H1 (cell line): ENCODE results near the gene MAPRE2. TPM values are rescaled to one million over a fixed set of nuclear protein-coding genes. Genes with fewer than 3 reads are reported as not detected.

Source experiments
- CTCF ChIA-PET: fragments of 300-600 bp; sonication (Branson Sonifier 250); formaldehyde crosslinking; loops from one replicate; lab custom pipeline; 2021; ENCODE audit not compliant: partially characterized antibody; lab: Charles Lee
- POLR2A ChIA-PET: fragments of 300-600 bp; sonication (Branson Sonifier 250); formaldehyde crosslinking; loops from one replicate; lab custom pipeline; 2021; ENCODE audit warnings: inconsistent platforms; ENCODE audit not compliant: partially characterized antibody; lab: Charles Lee
- DNase-seq, 2 experiments: peaks; one replicate each; pipeline versions ENCODE4 v3.0.0 to v3.0.0-alpha.2; 2010 to 2022; ENCODE audit warnings: low spot score in 2 of 2, low read depth in 1 of 2, mixed read lengths in 1 of 2
- FAIRE-seq: peaks from 2 replicates; lab custom pipeline; 2011; peaks lifted over from hg19 to GRCh38; lab: Jason Lieb, UNC
- H2AFZ ChIP-seq: 2 replicates; pipeline ENCODE4 v1.8.1; 2012; ENCODE audit warnings: low read length, inconsistent platforms
- H2AK5ac ChIP-seq: 2 replicates; pipeline ENCODE4 v1.6.1; 2013; ENCODE audit warnings: low read depth, low read length
- H2BK120ac ChIP-seq: replicated peaks from 2 replicates; pipeline ENCODE3; 2013; ENCODE audit warnings: low read depth, low read length, inconsistent platforms
- H2BK12ac ChIP-seq: 2 replicates; pipeline ENCODE4 v1.6.1; 2013; ENCODE audit warnings: low read depth, low read length
- H2BK15ac ChIP-seq: 2 replicates; pipeline ENCODE4 v1.6.1; 2013; ENCODE audit warnings: low read length
- H2BK20ac ChIP-seq: 2 replicates; pipeline ENCODE4 v1.6.1; 2013; ENCODE audit warnings: low read length
- H2BK5ac ChIP-seq: 2 replicates; pipeline ENCODE4 v1.6.1; 2013; ENCODE audit warnings: low read depth, low read length
- H3K14ac ChIP-seq: 2 replicates; pipeline ENCODE4 v1.6.1; 2013; ENCODE audit warnings: inconsistent platforms; ENCODE audit not compliant: insufficient read length
- H3K18ac ChIP-seq: 2 replicates; pipeline ENCODE4 v1.6.1; 2013; ENCODE audit warnings: low read length; ENCODE audit errors: extremely low read depth
- H3K23ac ChIP-seq: 2 replicates; pipeline ENCODE4 v1.6.1; 2013; ENCODE audit warnings: inconsistent platforms; ENCODE audit not compliant: insufficient read length
- H3K23me2 ChIP-seq: 2 replicates; pipeline ENCODE4 v1.6.1; 2013; ENCODE audit warnings: low read depth, low read length
- H3K27ac ChIP-seq: 2 replicates; pipeline ENCODE4 v1.6.1; 2011; ENCODE audit warnings: low read depth, low read length, inconsistent platforms
- H3K27me3 ChIP-seq, 4 experiments: replicated peaks in 1 of 4; 1 replicate in 1 of 4; 2 replicates in 3 of 4; pipeline versions ENCODE4 v1.6.1 to v1.8.1; 2011 to 2013; ENCODE audit warnings: low read length in 3 of 4, mild to moderate bottlenecking in 3 of 4, inconsistent platforms in 2 of 4, mixed read lengths in 2 of 4, moderate library complexity in 1 of 4; ENCODE audit not compliant: control insufficient read depth in 3 of 4, insufficient read depth in 3 of 4; ENCODE audit errors: extremely low read depth in 1 of 4
- H3K36me3 ChIP-seq, 4 experiments: 2 replicates each; pipeline versions ENCODE4 v1.6.1 to v1.8.1; 2011 to 2013; ENCODE audit warnings: mild to moderate bottlenecking in 4 of 4, low read length in 3 of 4, moderate library complexity in 2 of 4, control low read depth in 1 of 4, inconsistent platforms in 1 of 4; ENCODE audit not compliant: insufficient read depth in 4 of 4, control insufficient read depth in 2 of 4
- H3K4ac ChIP-seq: replicated peaks from 2 replicates; pipeline ENCODE3; 2013; ENCODE audit warnings: low read length, low read depth, mixed read lengths, inconsistent platforms; ENCODE audit not compliant: insufficient read length
- H3K4me1 ChIP-seq, 4 experiments: replicated peaks in 1 of 4; 1 replicate in 1 of 4; 2 replicates in 3 of 4; pipeline versions ENCODE4 v1.6.1 to v1.8.1; 2011 to 2013; ENCODE audit warnings: low read length in 3 of 4, inconsistent platforms in 2 of 4, mixed read lengths in 1 of 4; ENCODE audit not compliant: insufficient read depth in 4 of 4, control insufficient read depth in 3 of 4
- H3K4me2 ChIP-seq, 2 experiments: 2 replicates each; pipeline versions ENCODE4 v1.6.1 to v1.8.1; 2011 to 2013; ENCODE audit warnings: low read depth in 2 of 2, low read length in 2 of 2, control low read depth in 1 of 2, inconsistent platforms in 1 of 2, mild to moderate bottlenecking in 1 of 2; ENCODE audit not compliant: insufficient read depth in 1 of 2
- H3K4me3 ChIP-seq, 4 experiments: fragments of 200-600, 300-600 bp in 1 of 4; sonication (generic), shearing (Covaris generic), sonication (Bioruptor Twin) in 1 of 4; 2 replicates each; pipeline versions ENCODE4 v1.5.1 to v1.8.1; 2011 to 2016; ENCODE audit warnings: low read length in 4 of 4, low read depth in 3 of 4, control low read depth in 2 of 4, inconsistent platforms in 2 of 4, mild to moderate bottlenecking in 2 of 4, mixed read lengths in 1 of 4, moderate library complexity in 1 of 4; ENCODE audit not compliant: insufficient read depth in 2 of 4; ENCODE audit errors: extremely low read depth in 1 of 4
- H3K56ac ChIP-seq: replicated peaks from 2 replicates; pipeline ENCODE3; 2013; ENCODE audit warnings: low read depth, mild to moderate bottlenecking, mixed read lengths, low read length, inconsistent platforms; ENCODE audit not compliant: insufficient read length
- H3K79me1 ChIP-seq: 2 replicates; pipeline ENCODE4 v1.6.1; 2013; ENCODE audit warnings: low read depth, low read length, control low read depth
- H3K79me2 ChIP-seq, 2 experiments: 2 replicates each; pipeline versions ENCODE4 v1.6.1 to v1.8.1; 2012 to 2013; ENCODE audit warnings: low read length in 2 of 2, mild to moderate bottlenecking in 2 of 2, inconsistent platforms in 1 of 2; ENCODE audit not compliant: insufficient read depth in 2 of 2, control insufficient read depth in 1 of 2
- H3K9ac ChIP-seq, 4 experiments: replicated peaks in 1 of 4; 1 replicate in 1 of 4; 2 replicates in 3 of 4; pipeline versions ENCODE4 v1.6.1 to v1.8.1; 2011 to 2013; ENCODE audit warnings: low read depth in 3 of 4, low read length in 3 of 4, control low read depth in 2 of 4, mild to moderate bottlenecking in 2 of 4, moderate library complexity in 2 of 4, inconsistent platforms in 1 of 4; ENCODE audit errors: extremely low read depth in 1 of 4
- H3K9me3 ChIP-seq, 2 experiments: 2 replicates each; pipeline versions ENCODE4 v1.6.1 to v1.8.1; 2012 to 2013; ENCODE audit warnings: mild to moderate bottlenecking in 2 of 2, moderate library complexity in 2 of 2, control low read depth in 1 of 2, inconsistent platforms in 1 of 2, low read depth in 1 of 2, low read length in 1 of 2, mixed read lengths in 1 of 2; ENCODE audit not compliant: insufficient read depth in 2 of 2
- H4K20me1 ChIP-seq, 2 experiments: replicated peaks in 1 of 2; 2 replicates each; pipeline versions ENCODE3 to v1.8.1; 2011 to 2013; ENCODE audit warnings: inconsistent platforms in 2 of 2, low read length in 2 of 2, mild to moderate bottlenecking in 1 of 2; ENCODE audit not compliant: insufficient read depth in 2 of 2, control insufficient read depth in 1 of 2
- H4K5ac ChIP-seq: 2 replicates; pipeline ENCODE4 v1.6.1; 2013; ENCODE audit warnings: low read length, low read depth, mixed read lengths, inconsistent platforms; ENCODE audit not compliant: insufficient read length
- H4K8ac ChIP-seq: 2 replicates; pipeline ENCODE4 v1.8.0; 2013; ENCODE audit warnings: mild to moderate bottlenecking, moderate library complexity, low read length, inconsistent platforms; ENCODE audit not compliant: insufficient read depth; ENCODE audit errors: extremely low read depth
- H4K91ac ChIP-seq: replicated peaks from 2 replicates; pipeline ENCODE3; 2013; ENCODE audit warnings: low read length, mixed read lengths, inconsistent platforms; ENCODE audit not compliant: insufficient read length
- BRCA1 ChIP-seq: IDR thresholded peaks from 2 replicates; pipeline ENCODE4 v1.6.1; 2012; ENCODE audit warnings: low read depth, low read length, improper control_type of control experiment
- CHD2 ChIP-seq: IDR thresholded peaks from 2 replicates; pipeline ENCODE4 v1.6.1; 2012; ENCODE audit warnings: low read length, improper control_type of control experiment
- GABPA ChIP-seq: IDR thresholded peaks from 2 replicates; pipeline ENCODE4 v1.6.1; 2011; ENCODE audit warnings: mild to moderate bottlenecking, low read length, moderate library complexity, borderline replicate concordance; ENCODE audit not compliant: insufficient read depth
- SAP30 ChIP-seq: fragments of 300-600 bp; sonication (generic); IDR thresholded peaks from 2 replicates; pipeline ENCODE4 v1.7.1; 2012; ENCODE audit warnings: low read length, moderate library complexity, mild to moderate bottlenecking, inconsistent platforms; ENCODE audit not compliant: insufficient read depth, insufficient replicate concordance
- SIRT6 ChIP-seq: IDR thresholded peaks from one replicate; pipeline ENCODE4 v1.7.1; 2012; ENCODE audit warnings: low read length, inconsistent platforms
- TEAD4 ChIP-seq: IDR thresholded peaks from 2 replicates; pipeline ENCODE4 v1.6.1; 2012; ENCODE audit warnings: low read depth, low read length, inconsistent platforms, mixed read lengths
- WGBS, 2 experiments: shearing (Covaris generic) in 1 of 2; methylation state at CpG; one replicate each; pipeline versions ENCODE4 v1.1.6 to v1.1.7; 2013 to 2015; ENCODE audit warnings: low lambda C conversion rate in 2 of 2, mixed read lengths in 2 of 2, inconsistent platforms in 1 of 2, low coverage in 1 of 2, missing lambda C conversion rate in 1 of 2; ENCODE audit not compliant: insufficient replicate concordance in 2 of 2, insufficient coverage in 1 of 2, insufficient read length in 1 of 2; ENCODE audit errors: extremely low coverage in 1 of 2, missing lambda C conversion rate in 1 of 2; 5-methylcytosine and 5-hydroxymethylcytosine counted together
- polyA plus RNA-seq, 7 experiments: library from polyadenylated mRNA; depleted of rRNA in 3 of 7; stranded (reverse) in 5 of 7; unstranded in 2 of 7; fragments of >200 nt in 5 of 7; fragments of 200-250 nt in 2 of 7; gene quantifications; 1 replicate in 5 of 7; 2 replicates in 1 of 7; 4 replicates in 1 of 7; pipeline versions ENCODE4 v1.2.1 to v1.2.3, GENCODE V29; 2011 to 2013; ENCODE audit warnings: missing spikeins in 2 of 7, mixed read lengths in 2 of 7
- total RNA-seq: library from RNA; stranded (reverse); fragmentation: NEBNext Ultra II Directional; extraction: Animal tissue kit (Norgen Biotek cat#: 25700); gene quantifications from 2 replicates; pipeline ENCODE4 v1.2.1, GENCODE V29; 2021
- TF ChIP-seq, protein P1 (sequence below): IDR thresholded peaks from 2 replicates; pipeline ENCODE4 v1.6.1; 2011; ENCODE audit warnings: low read depth, mild to moderate bottlenecking, low read length; ENCODE audit not compliant: insufficient read depth

Gene MAPRE2
- total and polyA plus RNA-seq, 2 of the 8 experiments (the other 6 are each of a cell fraction or from before 2014, with no cell fraction given) = 32.6 to 33.1 TPM

DNA sequence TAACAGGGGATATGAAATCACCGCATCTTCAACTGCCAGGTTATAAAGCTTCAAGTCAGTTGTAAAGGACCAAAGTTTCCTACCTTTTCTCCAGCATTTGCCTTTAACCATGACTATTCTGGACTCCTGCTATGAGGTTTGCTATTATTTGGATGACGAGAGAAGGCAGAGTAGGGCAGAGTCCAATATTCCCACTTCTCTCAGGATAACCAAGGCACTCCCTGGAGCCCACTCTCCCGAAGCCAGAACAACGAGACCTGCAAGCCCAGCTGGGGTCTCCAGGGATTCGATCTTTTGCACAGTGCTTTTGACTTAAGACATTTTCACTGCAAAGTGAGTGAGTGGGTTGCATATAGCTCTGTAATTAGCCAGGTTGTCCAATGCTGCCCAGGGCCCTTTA lies 122.5 kb downstream of the MAPRE2 start:
- Histone ChIP-seq H3K14ac (no peak overlapping the region), H3K4me3 (no peak overlapping the region), H2BK5ac (no peak overlapping the region), H3K27me3 (no peaks in the 10 kb centered on the region; a peak in 1 of 7 replicates), H3K36me3 (no peaks in the 10 kb centered on the region), H2BK120ac (no peak overlapping the region), H4K20me1 (no peaks in the 10 kb centered on the region), H2BK15ac (no peak overlapping the region)
- TF ChIP-seq, protein P1, sequence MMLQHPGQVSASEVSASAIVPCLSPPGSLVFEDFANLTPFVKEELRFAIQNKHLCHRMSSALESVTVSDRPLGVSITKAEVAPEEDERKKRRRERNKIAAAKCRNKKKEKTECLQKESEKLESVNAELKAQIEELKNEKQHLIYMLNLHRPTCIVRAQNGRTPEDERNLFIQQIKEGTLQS = no peak
- TF ChIP-seq GABPA (no peak), CHD2 (no peak), SIRT6 (no peak), SAP30 (no peak), BRCA1 (no peak), TEAD4 (no peak)
- TF ChIP-seq, all 59 proteins: peak for 0
- 88% methylated on average over 5 of the region's 5 CpGs; no CpG with 5 or more reads in 1 of the 2 experiments for WGBS, 2 experiments
- Histone ChIP-seq H3K23ac (no peak overlapping the region), H3K18ac (no peak overlapping the region), H3K9me3 (no peaks in the 10 kb centered on the region), H2AK5ac (no peak overlapping the region), H4K91ac (no peak overlapping the region), H3K4ac (no peak overlapping the region), H2BK20ac (no peak overlapping the region), H3K23me2 (no peaks in the 10 kb centered on the region), H3K4me1 (no peaks in the 10 kb centered on the region), H3K79me2 (no peaks in the 10 kb centered on the region), H4K8ac (no peak overlapping the region), H3K9ac (no peak overlapping the region), H3K4me2 (no peak overlapping the region), H3K79me1 (no peaks in the 10 kb centered on the region), H3K56ac (no peak overlapping the region), H3K27ac (no peak overlapping the region), H2BK12ac (no peak overlapping the region), H2AFZ (0 out of 2 replicates have a peak overlapping the region, but pooled peaks have one; percentile 64), H4K5ac (no peak overlapping the region)
- CTCF ChIA-PET = interaction anchor here (0.5 to 1.2 kb wide), 3 partner anchors 12 to 66 kb away, joined by 3 to 4 read pairs (median 3); no protein-coding TSS in a partner anchor
- FAIRE-seq = no peak
- DNase-seq = no peak
- POLR2A ChIA-PET = interaction anchor here (0.8 kb wide), 1 partner anchor 55 kb away, joined by 3 read pairs; no protein-coding TSS in a partner anchor
